GM12891 (cell line): ENCODE results near the gene FXN.

Experiments
- POLR2A ChIP-seq: IDR thresholded peaks from 2 replicates; pipeline ENCODE4 v1.6.1; 2011; ENCODE audit warnings: low read depth, low read length, control low read depth
- POLR2AphosphoS5 ChIP-seq: IDR thresholded peaks from 2 replicates; pipeline ENCODE4 v1.6.1; 2011; ENCODE audit warnings: low read depth, low read length, control low read depth

- TF ChIP-seq POLR2A (no peak), POLR2AphosphoS5 (no peak)
Observed at GRCh38 chr9:69003051-69003450, 32.5 kb upstream of the FXN start.
